DMS114 treated with DMSO at 0.1 percent for 48 hours (cell line): Measurements from ENCODE around the gene XKR3.
"Not testable (repeated sequence)": the region's sequence is repeated elsewhere in the genome, so short reads cannot be mapped to it uniquely, and the experiment has no call there.

Experiments
- DNase-seq: peaks from one replicate; lab custom pipeline; 2025; ENCODE audit not compliant: unreplicated experiment; lab: John Stamatoyannopoulos, UW

Gene XKR3

DNA sequence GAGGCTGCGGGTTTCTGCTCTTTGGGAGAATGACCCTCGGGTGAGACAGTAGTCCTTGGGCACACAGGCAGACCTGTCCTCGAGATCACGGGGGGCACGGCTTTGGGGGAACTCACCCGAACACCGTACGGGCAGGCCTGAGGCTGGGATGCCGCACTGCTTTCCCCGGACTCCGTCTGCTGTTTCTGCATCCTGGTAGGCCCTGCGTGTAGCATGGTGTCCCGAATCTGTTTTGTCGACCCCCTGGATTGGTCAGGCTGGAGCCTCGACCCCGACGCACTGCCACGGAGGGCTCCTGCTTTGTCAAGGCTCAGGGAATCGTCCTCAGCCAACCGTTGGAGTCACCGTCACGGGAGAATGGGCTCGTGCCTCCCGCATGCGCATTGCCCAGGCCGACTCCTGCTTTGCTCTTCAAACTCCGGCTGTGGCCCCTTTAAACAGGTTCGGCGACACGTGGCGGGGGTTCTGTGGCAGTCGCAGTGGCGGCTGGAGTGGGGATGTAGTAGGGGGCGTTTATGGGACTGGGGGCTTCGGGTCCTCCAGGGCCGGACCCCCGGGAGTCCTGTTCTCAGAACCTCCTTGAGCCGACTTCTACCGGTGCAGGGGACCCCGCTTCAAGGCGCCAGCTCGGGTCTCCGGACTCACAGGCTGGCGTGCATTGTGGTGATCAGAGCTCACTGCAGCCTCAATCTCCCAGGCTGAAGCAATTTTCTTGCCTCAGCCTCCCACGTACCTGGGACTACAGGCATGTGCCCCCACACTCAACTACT, 76.9 kb downstream of the XKR3 start:
- not testable (repeated sequence) for DNase-seq

DNA sequence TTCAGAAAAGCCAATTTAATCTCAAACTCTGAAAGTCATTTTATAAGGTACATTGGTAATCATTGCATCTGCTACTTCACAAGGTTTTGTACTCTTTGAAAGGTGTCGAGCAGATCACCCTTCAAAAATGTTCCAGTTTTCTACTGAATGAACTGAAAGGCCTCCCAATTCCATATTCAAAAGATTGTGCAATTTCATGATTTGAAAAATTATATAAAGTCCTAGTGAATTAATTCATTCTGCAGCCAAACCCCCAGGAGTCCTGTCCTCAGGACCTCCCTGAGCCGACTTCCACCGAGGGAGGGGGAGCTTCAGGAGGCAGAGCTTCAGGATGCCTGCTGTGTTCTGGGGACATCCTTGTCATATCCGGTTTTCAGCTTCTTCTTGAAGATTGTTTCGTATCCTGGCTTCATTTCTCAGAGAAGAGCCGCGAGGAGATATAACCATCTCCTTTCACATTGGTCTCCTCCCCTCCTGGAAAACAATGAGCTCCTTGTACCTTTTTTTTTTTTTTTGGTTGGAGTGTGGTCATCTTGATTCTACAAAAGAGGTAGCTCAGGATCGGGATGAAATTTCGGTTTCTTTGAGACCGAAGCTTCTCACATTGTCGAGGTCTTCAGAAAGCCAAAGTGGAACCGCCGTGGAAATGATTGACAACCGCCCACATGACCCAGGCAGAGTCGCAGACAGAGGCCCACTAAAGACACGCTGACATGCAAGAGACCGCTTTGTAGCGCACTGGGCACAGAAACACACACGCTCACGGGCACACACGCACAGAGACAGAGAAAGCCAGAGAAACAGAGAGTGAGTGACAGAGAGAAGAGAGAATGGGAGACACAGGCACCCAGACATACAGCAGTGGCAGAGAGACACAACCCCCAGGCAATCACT, 77.7 kb downstream of the XKR3 start:
- DNase-seq = not testable (repeated sequence)

DNA sequence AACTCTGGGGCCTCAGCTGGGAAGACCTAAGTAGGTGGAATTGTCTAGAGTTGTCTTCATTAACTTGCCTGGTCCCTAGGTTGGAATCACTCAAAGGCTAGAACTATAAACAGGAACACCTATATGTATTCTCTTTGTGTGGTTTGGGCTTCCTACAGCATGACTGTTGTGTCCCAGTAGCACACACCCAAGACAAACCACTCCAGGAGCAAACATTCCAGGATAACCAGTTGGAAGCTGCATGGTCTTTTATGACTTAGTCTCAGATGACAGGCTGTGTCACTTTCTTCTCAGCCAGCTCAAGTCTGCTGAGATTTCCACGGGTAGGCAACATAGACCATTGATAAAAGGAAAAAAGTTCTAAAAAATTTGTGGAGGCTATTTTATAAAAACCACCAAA, 90.9 kb downstream of the XKR3 start:
- not testable (repeated sequence) for DNase-seq
